Posterior vena cava (tissue), 2 donors: ENCODE measurements around the gene PDE6A. TPM values are rescaled to one million over a fixed set of nuclear protein-coding genes. Genes with fewer than 3 reads are reported as not detected.

Experiments
- total RNA-seq, 2 donors: library from RNA; stranded (reverse); fragmentation: NEBNext Ultra II Directional; extraction: Animal tissue kit (Norgen Biotek cat#: 25700); gene quantifications; one replicate each; pipeline ENCODE4 v1.2.1, GENCODE V29; 2021
- donor health status: DM: yes; HTN: yes; CAD: no.
- donor health status: DM: yes; HTN: yes; CAD: no.

Gene PDE6A
- total RNA-seq, 2 donors from 2014 or later, result not detected

Other genes with a start within 250 kb of the PDE6A start
- 1 to 10 TPM; 7.2 to 8.7 TPM for gene PPARGC1B, start 214.5 kb downstream of the PDE6A start, total RNA-seq
- gene SLC26A2, start 16.0 kb upstream of the PDE6A start, total RNA-seq, result 10 to 100 TPM; 11.3 to 13.2 TPM
- gene TIGD6, start 55.9 kb upstream of the PDE6A start, total RNA-seq, result 1 to 10 TPM; 3.8 to 4.7 TPM
- 10 to 100 TPM; 23.7 to 24.2 TPM for gene HMGXB3, start 55.9 kb upstream of the PDE6A start, total RNA-seq
- gene CSF1R, start 141.8 kb upstream of the PDE6A start, total RNA-seq, result 10 to 100 TPM; 30.8 to 55.1 TPM
- 100 to 1,000 TPM; 251 to 394 TPM for gene PDGFRB, start 211.1 kb upstream of the PDE6A start, total RNA-seq
- gene CDX1, start 222.0 kb upstream of the PDE6A start, total RNA-seq, result under 1 TPM in 1 of 2 donors, not detected in 1; 0.28 TPM
- gene SLC6A7, start 245.3 kb upstream of the PDE6A start, total RNA-seq, result under 1 TPM; 0.14 to 0.19 TPM